ENCODE measurements around the gene DMTF1.
"Not testable (repeated sequence)": the region's sequence is repeated elsewhere in the genome, so short reads cannot be mapped to it uniquely, and the experiment has no call there.

DNA sequence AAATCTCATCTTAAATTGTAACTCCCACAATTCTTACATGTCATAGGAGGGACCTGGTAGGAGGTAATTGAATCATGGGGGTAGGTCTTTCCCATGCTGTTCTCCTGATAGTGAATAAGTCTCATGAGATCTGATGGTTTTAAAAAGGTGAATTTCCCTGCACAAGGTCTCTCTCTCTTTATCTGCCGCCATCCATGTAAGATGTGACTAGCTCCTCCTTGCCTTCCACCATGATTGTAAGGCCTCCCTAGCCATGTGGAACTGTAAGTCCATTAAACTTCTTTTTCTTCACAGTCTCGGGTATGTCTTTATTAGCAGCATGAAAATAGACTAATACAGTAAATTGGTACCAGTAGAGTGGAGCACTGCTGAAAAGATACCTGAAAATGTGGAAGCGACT lies 38.3 kb upstream of the DMTF1 start:
- not testable (repeated sequence) for TF ChIP-seq EZH2 (IDR thresholded peaks at IDR 0.05; ENCODE audit: borderline replicate concordance, insufficient read depth, low read depth, low read length, poor library complexity, severe bottlenecking); CTCF (IDR thresholded peaks at IDR 0.05)
